CD4-positive, alpha-beta T cell treated with Interleukin-6 for 4 hours (primary cell): ENCODE data around the gene ACSBG1.
A peak's percentile ranks its signal among the peaks of the same experiment; 100 is the strongest.
"Not testable (repeated sequence)": the region's sequence is repeated elsewhere in the genome, so short reads cannot be mapped to it uniquely, and the experiment has no call there.

Experiments used
- DNase-seq: peaks from one replicate; pipeline ENCODE4 v3.0.0-alpha.2; 2020; ENCODE audit warnings: mixed read lengths

ACSBG1 gene

DNA sequence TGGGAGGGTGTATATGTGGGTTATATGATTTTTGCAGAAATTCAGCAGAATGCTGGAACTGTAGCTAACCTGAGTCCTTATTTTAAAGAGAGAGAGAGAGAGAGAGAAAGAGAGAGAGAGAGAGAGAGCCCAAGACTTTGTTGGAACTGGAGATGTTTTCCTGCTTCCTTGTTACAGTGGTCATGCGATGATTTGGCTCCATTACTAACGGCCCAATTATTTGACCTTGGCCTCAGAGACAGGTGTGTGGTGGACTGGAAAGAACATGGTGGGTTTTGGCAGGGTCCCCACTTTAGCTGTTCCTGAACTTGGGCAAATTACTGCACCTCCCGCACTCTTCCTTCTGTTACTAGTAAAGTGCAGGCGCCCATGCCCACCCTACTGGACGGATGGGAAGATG, 14.8 kb upstream of the ACSBG1 start:
- DNase-seq = no peak

DNA sequence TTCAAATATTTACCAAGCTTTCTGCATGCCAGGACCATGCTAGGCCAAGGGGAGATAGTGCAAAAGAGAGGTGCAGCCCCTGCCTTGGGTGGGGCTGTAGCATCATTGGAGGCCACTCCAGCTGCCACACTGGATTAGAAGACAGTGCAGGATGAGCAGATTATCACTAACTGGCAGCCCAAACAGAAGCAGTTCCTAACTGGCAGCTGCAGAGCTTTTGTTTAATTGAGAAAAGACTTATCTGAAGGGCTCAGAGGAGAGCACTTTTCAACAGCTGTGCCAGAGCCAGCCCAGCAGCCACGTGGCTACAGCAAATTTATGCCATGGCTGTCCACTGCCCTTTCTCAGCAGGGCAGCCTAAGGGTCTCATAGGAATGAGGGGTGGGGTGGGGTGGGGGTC, 13.5 kb upstream of the ACSBG1 start:
- no peak for DNase-seq

DNA sequence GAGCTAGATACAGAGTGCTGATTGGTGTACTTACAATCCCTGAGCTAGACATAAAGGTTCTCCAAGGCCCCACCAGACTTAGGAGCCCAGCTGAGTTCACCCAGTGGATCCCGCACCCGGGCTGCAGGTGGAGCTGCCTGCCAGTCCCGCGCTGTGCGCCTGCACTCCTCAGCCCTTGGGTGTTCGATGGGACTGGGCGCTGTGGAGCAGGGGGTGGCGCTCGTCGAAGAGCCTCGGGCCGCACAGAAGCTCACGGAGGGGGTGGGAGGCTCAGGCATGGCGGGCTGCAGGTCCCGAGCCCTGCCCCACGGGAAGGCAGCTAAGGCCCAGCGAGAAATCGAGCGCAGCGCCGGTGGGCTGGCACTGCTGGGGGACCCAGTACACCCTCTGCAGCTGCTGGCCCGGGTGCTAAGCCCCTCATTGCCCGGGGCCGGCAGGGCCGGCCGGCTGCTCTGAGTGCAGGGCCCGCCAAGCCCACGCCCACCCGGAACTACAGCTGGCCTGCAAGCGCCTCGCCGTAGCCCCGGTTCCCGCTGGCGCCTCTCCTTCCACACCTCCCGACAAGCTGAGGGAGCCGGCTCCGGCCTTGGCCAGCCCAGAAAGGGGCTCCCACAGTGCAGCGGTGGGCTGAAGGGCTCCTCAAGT, 11.7 kb upstream of the ACSBG1 start:
- not testable (repeated sequence) for DNase-seq

DNA sequence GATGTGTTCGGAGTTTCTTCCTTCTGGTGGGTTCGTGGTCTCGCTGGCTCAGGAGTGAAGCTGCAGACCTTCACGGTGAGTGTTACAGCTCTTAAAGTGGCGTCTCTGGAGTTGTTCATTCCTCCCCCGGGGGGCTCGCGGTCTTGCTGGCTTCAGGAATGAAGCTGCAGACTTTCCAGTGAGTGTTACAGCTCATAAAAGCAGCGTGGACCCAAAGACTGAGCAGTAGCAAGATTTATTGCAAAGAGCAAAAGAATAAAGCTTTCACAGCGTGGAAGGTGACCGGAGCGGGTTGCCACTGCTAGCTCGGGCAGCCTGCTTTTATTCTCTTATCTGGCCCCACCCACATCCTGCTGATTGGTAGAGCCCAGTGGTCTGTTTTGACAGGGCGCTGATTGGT, 11.0 kb upstream of the ACSBG1 start:
- not testable (repeated sequence) for DNase-seq

DNA sequence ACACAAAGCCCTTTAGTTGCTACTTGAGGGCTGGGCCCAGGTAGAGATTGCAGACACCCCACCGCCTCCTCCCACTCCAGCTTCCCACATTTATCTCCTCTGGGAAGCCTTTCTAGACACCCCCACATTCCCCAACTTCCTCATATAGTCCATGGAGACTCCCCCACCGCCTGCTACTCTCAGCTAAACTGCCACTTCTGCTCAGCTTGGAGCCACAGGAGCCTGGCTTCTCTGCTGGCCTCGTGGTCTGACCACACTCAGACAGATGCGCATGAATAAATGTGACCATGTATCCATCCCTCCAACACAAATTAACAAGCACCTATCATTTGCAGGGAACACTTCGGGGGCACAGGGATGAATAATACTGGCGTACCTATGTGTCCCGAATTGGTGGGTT, 10.5 kb upstream of the ACSBG1 start:
- DNase-seq = no peak

DNA sequence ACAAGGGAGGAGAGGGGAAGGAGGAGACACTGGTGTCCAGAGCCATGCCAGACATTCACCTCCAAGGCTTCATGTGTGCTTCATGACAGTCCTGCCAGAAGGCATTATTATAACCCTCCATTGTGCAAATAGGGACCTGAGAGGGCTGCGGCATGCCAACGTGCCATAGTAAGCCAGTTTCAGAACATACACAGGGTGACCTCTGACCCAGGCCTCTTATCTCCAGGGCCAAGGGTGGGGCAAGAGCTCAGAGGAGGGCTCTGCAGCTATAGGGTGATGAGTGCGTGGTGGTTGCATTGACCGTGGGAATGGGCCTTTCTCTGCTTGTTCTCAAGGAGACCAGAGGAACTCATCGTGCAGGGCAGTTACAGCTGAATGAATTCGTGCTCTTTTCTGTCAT, 9.7 kb upstream of the ACSBG1 start:
- no peak for DNase-seq

DNA sequence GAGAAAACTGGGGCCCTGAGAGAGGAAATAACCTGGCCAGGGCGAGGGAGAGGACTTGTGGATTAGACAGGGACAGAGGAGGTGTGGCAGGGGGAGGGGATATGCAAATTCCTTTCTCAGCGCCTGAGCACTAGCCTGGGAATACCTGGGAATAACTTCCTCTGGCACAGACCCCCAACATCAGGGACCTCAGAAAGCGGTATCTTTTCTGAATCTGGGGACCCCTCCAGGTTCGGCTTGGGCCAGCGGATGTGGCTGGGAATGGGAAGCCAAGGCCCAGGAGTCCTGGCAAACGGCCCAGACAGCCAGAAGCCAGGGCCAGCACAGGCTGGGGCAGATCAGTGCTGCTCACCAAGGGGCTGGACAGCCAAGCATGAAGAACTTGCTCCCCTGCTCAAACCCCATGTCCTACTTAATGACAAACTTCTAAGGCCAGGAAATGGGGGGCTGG, 9.2 kb upstream of the ACSBG1 start:
- DNase-seq = no peak

DNA sequence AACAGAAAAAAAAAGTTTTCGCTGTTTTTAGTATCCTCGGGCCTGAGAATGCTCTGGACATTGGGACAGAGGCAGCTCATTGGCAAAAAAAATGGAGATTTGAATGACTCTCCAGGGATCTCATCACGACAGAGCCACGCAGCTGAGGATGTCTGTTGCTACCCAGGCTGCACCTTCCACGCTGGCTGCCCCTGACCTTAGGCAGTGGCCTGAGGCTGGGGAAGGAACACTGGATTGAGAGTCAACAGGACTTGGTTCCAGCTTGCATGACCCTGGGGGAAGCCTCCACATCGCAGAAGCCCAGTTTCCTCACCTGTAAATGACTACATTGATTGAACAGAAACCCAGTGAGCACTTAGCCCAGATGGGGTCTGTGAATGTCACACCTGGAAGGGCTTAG, 8.7 kb upstream of the ACSBG1 start:
- no peak for DNase-seq

DNA sequence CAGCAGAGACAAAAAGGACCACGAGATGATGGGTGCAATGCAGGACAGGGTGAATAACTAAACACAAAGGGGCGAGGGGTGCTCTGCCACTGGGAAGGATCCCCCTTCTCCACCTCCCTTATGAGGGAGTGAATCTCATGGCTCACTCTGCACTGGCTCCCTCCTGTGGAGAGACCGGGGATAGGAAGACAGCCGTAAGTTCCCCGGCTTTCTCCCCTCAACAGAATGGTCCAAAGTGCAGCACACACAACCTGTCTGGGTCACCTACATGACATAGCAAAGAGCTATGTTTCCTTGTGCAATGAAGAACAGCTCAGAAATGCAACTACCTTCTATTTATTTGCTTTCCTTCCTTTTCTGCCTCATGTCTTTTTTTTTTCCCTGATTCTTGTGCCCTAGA, 7.8 kb upstream of the ACSBG1 start:
- no peak for DNase-seq

DNA sequence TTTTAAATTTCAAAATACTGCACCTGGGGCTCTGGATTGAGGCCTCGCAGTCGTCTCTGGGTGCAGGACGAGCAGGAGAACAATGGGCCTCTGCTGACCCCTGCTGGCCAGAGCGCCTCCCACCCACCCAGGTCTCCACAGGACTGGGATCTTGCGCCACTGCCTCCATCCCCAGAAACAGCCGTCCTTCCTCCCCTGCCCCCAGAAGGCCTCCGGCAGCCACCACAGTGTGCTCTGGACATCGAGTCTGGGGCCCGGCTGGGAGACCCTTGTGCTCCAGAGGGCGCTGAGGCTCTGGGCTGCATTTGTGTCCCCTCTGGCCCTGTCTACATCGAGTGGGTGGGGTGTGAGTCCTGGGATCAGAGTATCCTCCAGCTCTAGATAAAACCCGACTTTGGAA, 6.7 kb upstream of the ACSBG1 start:
- DNase-seq = peak; percentile 87

DNA sequence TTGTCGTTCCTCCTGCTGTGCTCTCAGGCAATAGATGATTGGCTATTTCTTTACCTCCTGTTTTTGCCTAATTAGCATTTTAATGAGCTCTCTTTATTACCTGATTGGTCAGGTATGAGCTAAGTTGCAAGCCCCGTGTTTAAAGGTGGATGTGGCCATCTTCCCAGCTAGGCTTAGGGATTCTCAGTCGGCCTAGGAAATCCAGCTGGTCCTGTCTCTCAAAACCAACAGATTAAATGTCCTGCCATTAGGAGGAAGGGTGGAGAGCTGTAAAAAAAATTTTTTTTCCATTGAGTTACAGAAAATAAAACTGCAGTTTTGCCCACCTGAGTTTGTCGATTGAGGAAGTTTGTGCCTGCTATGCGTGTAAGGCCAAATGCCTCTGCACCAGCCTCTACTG, 5.4 kb upstream of the ACSBG1 start:
- no peak for DNase-seq

DNA sequence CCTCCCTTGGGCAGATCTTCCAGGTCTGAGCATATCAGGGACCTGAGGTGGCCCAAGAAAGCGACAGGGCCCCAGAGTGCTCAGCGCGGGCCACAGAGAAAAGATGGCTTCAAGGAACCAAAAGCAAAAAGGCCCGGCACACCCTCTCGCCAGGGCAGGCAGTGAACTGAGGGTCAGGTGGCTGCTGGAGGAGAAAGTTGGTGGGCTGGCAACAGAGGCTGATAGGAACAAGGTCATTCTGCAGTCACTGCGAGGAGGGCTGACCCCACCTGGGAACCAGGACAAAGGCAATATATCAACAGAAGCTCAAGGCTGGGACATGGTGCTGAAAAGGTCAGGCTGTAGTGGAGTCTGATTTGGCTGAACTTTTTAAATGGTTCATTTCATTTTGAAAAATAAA, 2.8 kb upstream of the ACSBG1 start:
- DNase-seq = no peak

DNA sequence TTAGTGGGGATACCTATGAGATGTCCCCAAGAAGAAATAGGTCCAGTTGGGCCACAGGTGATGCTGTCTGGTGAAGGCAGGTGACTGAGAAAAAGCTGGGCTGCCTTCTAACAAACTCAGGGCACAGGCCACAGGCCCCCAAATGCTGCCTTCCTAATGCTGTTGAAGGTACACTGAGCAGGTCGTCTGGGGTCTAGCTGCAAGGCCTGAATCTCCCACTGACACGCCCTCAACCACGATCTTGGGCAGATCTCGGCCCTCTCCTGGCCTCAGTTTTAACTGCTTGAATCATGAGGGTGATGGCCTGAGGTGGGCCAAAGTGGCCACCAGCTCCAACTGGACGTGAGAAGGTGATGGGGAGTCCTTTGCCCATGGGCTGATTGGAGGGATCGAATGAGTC, 2.1 kb upstream of the ACSBG1 start:
- DNase-seq = no peak

DNA sequence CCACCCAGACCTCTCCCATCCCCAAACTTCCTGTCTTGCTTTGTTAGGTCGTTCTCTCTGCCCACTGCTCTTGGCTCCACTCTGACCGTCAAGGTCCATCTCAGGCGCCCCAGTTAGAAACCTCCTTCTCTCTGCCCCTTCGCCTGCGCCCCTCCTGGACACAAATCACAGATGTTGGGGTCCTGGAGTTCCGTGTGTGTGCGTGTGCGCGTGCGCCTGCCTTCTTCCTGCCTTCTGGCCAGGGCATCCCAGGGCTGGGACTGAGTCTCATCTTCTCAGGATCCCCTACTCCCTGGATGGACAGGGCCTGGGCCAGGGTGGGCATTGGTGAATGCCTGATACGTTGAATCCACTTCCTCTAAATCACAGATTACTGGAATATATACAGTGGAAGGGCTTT, 869 bp downstream of the ACSBG1 start:
- DNase-seq = no peak

DNA sequence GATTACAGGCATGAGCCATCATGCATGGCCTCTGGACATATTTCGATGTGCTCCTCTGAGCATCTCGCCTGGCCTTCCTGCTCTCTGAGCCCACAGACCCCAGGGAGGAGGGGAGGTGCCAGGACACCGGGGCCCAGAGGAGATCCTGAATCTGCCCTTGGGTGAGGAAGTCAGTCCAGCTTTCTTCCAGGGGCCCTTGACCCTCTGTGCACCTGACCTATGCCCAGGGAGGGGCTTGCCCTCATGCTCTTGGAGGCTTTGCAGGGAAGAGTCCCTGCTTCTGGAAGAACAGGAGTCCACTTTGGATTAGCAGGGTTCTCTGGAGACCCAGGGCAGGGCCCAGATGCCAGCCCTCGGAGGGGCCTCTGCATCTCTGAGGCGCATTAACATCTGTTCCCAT, 1.4 kb downstream of the ACSBG1 start:
- DNase-seq = no peak

DNA sequence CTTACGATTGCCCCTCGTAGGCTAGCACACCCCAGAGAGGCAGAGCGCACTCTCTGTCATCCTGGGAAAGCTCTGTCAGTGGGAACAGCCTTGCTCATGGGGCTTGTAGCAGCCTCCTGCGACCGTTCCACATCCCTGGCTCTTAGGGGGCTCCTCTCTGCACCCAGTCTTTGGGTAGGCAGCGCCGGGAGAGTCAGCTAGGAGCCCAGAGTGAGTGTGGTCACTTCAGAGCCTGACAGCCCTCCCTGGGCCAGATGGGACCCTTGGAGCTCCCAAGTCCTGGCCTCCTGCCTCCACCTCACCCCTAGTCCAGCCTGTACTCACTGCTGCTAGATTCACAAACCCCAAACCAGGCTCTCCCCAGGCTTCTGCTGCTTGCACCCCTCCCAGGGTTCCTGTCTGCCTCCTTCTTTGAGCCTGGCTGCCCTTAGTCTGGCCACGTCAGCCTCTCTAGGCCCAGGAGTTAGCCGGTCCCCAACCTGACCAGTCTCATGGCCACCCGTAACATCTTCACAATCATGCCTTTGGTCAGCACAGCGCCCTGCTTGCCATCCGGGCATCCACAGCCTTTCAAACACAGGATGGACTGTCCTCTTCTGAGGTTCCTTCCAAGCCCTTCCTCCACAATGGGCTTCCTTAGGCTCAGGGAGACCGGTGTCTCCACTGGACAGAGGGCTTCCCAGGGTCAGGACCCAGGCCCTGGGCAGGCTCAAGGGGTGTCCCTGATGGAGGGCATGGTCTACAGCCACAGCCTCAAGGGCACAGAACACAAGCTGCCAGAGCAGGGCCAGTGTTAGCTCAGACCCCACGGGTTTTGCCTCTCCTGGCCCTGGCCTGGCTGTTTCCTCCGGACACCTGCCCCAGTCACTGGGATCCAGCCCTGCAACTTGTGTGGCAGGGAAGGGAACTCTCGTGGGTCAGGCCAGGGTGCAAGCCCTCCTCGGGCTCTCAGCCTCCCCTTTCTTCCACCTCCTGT, 4.6 kb downstream of the ACSBG1 start:
- no peak for DNase-seq

DNA sequence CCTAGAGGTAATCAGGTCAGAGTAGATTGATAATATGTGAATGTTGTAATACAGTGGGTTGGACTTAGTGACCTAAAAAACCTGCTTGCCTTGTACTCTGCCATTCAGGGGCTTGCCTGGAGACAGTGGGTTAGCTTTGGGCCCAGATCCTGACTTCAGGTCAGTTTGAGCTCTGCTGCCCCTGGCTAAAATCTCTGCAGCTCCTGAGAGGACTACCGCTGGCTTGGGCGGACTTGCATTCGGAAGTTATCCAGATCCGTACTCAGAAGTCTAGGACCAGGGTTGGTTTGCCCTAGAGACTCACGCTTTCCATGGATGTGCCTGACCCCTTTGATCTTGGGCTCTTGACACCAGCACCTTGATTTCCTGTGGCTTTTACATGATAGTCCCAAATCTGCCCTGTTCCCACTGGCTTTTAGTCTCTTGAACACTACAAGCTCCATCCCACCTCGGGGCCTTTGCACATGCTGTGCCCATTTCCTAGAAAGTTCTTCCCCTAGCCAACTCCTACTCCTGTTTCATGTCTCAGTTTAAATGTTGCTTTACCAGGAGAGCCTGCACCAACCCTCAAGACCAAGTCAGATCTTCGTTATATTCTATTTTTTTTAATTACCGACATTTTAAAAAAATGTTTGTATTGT, 5.9 kb downstream of the ACSBG1 start:
- no peak for DNase-seq

DNA sequence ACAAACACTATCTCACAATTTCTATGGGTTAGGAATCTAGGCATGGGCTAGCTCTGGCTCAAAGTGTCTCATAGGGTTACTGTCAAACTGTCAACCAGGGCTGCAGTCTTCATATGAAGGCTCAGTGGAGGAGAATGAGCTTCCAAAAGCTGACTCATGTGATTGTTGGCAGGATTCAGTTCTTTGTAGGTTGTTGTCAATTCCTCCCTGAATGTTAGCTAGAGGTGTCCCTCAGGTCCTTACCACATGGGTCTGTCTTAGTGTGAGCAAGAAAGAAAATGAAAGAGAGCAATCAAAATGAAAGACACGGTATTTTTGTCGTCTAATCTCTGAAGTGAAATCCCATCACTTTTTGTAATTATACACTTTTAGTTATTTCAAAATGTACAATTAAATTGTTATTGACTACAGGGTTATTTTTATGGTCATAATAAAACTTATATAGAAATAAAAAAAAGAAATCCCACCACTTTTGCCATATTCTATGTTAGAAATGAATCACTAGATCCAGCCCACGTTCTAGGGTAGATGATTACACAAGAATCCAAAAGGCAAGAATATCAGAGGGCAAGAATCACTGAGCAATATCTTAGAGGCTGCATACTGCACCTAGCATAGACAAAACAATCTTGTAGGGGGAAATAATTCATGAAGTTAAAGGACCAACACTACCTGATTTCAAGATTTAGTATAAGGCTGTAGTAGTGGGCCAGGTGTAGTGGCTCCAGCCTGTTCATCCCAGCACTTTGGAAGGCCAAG, 8.4 kb downstream of the ACSBG1 start:
- no peak for DNase-seq

DNA sequence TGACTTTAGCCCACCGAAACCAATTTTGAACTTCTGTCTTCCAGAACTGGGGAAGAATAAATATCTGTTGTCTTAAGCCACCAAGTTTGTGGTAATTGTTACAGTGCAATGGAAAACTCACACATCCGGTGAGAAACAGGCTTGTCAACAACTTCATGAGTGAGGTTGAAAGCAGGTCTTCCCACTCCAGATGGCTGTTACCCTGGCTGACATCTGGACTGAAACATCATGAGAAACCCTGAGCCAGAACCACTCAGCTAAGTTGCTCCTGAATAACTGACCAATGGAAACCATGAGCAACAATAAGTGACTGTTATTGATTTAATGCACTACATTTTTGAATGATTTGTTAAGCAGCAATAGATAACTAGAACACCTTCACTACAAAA, 10.3 kb downstream of the ACSBG1 start:
- no peak for DNase-seq

DNA sequence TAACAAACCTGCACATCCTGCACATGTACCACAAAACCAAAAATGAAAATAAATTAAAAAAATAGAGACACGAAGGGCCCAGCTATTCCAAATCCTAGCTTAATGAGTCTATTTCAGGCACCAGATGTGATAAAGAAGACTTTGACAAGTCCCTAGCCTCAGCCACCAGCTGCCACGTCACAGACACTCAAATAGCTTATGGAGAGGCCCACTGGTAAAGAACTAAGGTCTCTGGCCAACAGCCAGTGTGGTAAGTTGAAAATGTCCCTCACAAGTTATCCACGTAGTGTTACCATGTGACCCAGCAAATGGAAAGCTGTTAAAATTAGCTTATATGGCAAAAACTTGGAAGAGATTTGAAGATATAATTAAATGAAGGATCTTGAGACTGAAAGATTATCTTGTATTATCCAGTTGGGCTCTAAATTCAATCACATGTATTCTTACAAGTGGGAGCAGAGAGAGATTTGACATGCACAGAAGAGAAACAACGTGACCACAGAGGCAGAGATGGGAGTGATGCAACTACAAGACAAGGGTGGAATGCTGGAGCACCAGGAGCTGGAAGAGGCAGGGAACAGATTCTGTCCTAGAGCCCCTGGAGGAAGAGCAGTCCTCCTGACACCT, 10.9 kb downstream of the ACSBG1 start:
- DNase-seq = no peak

DNA sequence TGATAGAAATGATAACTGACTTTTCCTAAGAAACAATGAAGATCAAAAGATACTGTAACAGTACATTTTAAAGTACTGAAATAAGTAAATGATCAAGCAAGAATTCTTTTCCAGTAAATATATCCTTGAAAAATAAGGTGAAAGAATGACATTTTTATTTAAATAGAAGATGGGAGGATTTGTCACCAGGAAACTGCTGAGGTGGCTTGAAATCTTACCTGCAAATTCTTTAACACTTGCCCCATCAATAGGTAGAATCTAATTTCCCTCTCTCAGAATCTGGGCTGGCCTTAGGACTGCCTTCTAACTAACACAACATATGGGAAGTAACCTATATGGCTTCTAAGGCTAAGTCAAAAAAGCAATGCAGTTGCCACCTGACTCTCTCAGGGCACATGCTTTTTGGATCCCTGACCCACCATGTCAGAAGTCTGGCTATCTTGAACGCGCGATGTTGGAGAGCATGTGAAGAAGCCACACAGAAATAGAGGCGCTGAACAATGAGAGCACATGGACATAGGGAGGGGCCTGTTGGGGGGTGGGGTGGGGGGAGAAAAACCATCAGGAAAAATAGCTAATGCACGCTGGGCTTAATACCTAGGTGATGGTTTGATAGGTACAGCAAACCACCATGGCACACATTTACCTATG, 11.5 kb downstream of the ACSBG1 start:
- no peak for DNase-seq

DNA sequence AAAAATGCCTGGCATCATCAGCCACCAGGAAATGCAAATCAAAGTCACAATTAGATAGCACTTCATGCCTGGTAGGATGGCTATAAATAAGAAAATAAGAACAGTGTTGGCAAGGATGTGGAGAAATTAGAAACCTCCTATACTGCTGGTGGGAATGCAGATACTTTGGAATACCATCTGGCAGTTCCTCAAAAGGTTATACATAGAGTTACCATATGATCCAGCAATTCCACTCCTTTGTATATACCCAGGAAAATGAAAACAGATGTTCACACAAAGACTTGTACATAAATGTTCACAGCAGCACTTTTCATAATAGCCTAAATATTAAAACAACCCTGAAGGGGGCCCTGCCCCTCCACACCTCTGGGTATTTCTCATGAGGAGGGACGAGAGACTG, 13.7 kb downstream of the ACSBG1 start:
- no peak for DNase-seq
